NK-92 treated with Interleukin-12 subunit alpha and Interleukin-12 subunit beta, amount 100 ng/mL, for 24 hours (cell line): ENCODE results near the gene ARPP21.

ENCODE experiments used
- DNase-seq: peaks from one replicate; lab custom pipeline; 2025; lab: John Stamatoyannopoulos, UW

ARPP21 gene

GRCh38 chr3:35641920-35642527 lies 2.7 kb downstream of the ARPP21 start:
- DNase-seq: no peak

GRCh38 chr3:35643495-35643894 lies 4.2 kb downstream of the ARPP21 start:
- no peak for DNase-seq

DNA sequence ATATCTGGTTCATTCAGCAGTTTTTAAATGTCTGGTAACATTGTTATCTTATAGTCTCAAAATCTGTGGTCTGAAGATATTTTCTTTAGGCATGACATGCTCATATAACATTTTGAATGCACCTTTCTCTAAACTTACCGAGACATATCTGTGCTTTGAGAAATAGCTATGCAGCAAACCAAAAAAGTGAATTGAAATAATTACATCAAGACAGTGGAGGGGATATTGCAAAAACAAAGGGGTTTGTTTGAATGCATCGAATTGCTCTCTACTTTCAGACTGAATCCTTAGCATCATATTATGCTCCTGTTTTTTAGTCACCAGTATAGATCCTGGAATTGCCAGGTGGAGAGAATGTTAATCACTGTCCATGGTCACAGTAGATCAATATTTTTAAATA lies 5.1 kb downstream of the ARPP21 start:
- no peak for DNase-seq

- DNase-seq: no peak
Observed at GRCh38 chr3:35645189-35645588, 5.9 kb downstream of the ARPP21 start.

DNA sequence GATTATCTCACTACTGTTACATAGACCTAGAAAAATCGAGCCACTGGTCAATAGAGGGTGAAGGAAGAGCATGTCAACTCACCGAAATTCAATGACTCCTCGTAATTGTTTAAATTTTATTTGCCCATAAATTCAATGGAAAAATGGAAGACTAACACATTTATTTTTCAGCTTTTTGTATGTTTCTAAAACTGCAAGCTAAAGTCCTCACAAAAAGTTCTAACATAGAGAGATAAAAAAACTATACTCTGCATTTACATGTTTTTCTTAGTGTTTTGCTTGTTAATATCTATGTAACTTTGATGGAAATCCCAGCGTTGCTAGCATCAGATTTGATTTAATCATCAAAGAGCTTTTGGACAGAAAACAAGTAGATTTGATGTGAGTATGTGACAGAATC lies 6.8 kb downstream of the ARPP21 start:
- DNase-seq: no peak

GRCh38 chr3:35647461-35647860 lies 8.1 kb downstream of the ARPP21 start:
- no peak for DNase-seq

- no peak for DNase-seq
Observed at GRCh38 chr3:35648347-35648746, 9.0 kb downstream of the ARPP21 start.

- no peak for DNase-seq
Observed at GRCh38 chr3:35649405-35649804, 10.1 kb downstream of the ARPP21 start.

- no peak for DNase-seq
Observed at GRCh38 chr3:35651426-35651825, 12.1 kb downstream of the ARPP21 start.

DNA sequence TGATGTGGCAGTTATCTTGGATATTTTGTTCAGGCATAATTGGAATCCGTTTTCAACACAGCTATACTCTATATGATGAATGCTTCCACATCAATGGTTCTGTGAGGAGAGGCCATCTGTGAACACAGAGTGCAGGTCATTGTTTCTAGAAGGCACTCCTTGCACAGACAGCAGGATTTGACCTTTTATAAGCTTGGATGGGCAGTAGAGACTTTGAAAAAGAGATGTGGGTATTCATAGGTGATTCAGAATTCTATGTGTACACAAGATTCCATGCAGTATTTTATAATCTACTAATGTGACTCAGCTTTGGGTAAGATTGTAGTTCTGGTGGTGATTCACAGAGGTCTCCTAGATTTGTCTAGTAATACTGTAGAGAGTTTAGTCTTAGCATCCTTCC lies 12.5 kb downstream of the ARPP21 start:
- no peak for DNase-seq

GRCh38 chr3:35653347-35653746 lies 14.0 kb downstream of the ARPP21 start:
- DNase-seq: no peak

DNA sequence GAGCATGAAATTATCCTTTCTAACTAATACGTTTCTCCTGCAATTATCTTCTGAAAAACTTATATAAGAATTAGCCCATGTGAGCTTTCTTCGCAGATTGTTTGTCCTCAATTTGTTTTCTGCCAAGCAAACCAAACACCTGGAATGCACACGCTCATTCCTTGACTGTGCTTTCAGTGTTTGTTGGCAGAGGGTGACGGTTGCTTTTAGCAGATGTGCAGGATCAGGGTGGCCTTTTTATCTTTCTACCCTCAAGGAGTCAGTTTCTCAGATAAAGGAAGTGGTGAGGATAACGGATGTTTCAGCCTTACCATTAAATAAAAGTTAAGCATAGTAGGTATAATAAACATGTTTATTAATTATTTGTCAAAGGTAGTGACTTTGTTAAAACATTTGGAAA lies 15.2 kb downstream of the ARPP21 start:
- no peak for DNase-seq

DNA sequence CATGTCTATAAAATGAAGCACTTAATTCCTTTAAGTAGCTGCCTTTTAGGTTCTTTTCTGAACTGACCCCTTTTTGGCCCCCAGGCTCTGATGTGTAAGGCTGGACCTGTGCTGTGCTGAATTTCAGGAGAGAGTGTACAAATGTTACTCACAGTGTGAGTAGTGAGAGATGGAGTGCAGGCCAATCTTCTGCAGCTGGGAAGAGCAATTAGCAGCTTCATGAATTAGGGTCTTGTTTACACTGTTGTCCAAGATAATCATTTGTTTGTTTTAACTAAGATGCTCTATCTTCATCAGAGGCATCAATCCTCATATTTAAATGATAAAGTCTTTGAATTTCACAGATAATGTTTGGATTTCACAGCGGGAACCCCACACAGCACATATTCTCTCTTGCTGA lies 19.4 kb downstream of the ARPP21 start:
- no peak for DNase-seq

DNA sequence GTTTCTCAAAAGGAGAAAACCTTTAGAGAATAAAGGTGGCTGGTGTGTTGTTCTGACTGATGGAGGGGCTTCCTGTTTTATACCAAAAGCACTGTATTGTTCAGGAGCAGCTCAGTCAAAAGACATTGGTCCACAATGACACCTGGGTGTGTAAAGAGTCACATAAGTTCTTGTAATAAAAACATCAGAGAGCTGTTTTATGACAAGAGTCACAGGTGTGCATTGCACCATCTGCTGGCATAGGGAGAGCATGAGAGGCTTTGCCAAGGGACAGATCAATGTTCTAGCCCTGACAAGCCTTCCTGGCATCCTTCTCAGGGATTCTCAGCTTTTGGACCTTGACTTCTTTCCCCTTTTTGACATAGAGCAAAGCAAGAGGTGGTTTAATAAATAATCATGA lies 20.4 kb downstream of the ARPP21 start:
- no peak for DNase-seq

DNA sequence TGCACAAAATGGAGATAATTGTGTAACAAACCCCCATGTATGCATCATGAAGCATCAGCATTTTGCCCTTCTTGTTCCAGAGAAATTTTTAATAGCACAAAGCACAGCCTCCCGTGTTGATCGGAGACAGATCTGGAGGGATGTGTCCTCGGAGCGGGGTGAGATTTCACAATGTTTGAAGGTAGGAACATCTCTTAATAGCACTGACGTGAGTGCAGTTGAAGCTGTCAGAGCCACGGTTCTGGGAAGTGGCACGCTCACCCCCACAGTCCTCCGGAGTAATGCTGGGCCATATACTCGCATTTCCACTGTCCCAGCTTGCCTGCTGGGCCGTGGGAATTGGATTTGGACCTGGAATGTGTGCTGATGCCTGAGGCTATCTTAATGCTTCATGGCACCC lies 24.1 kb downstream of the ARPP21 start:
- DNase-seq: no peak

DNA sequence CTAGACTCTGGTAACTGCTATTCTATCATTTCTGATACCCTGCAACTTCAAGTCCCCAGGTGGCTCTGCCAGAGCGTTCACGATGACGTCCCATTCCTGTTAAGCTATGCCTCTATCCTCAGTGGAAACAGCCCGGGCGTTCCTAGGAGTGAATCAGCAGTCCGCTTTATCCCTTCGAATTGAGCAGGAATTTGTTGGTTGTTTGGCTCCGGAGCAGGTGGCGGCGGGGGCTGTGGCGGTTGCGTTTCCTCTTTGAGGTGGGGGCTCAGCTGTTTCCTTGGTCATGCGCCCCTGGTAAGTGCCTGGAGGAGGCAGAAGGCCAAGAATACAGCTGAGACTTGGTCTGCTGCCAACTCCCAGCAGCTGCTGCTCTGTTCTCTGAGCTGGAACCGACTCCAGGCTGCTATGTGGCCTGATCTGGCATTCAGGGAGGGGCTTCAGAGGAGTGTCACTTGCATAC lies 25.2 kb downstream of the ARPP21 start:
- no peak for DNase-seq

GRCh38 chr3:35665390-35666055 lies 26.2 kb downstream of the ARPP21 start:
- no peak for DNase-seq

DNA sequence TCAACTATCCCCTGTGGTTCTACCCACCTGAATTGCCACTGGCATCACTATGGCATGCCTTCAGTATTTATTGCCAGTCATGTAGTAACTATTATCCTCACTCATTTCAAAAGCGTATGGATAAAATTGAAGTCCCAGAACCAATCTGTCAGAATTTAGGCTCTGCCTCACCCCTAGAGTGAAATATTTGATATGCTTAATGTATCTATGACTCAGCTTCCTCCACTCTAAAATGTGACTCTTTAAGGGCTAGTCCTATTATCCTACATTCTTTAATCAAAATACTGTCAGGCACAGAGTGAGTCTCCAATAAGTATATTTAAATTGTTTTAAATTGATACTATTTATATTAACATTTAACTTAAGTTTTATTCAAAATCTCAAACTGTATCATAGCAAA lies 27.6 kb downstream of the ARPP21 start:
- DNase-seq: no peak

DNA sequence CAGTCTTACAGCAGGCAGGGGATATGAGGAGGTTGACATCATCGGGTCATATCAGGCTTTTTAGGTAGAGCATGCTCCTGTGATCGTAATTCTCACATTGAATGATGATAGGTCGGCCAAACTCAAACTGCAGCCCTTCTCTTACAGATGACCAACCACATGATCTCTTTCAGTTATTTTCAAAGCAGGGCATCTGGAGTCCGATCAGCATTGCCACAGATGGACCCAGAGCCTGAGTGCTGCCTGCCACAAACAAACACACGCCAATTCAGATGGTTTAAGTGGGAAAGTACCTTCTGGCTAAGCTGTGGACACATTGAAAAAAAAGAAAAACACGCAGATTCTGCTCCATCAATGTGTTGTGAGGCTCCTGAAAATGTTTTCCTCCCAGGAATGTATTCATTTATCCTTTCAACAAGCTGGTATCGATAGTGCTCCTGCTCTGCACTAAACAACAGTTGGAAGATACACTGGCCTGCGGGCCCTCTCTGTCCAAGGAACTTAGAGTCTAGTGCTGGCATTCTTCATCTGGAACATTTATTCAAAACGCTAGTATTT lies 31.2 kb downstream of the ARPP21 start:
- no peak for DNase-seq

GRCh38 chr3:35671483-35671882 lies 32.2 kb downstream of the ARPP21 start:
- DNase-seq: no peak

DNA sequence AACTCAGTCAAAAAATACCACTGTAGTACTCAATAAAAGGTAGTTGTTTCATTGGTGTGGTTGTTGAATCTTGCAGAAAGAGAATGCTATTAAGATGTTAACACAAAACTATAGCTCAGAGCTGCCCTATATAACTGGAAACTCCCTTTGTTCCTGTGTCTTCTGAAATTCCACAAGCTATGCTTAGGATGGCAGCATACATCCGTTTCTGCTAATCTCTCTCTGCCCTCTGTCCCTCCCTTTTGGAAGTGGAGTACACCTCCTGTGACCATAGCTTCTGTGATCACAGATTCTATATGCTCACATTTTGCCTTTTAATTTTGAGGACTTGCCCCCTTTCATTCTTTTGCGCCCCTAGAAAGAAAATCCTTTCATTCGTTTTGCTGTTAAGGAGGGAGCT lies 33.7 kb downstream of the ARPP21 start:
- DNase-seq: no peak

- DNase-seq: no peak
Observed at GRCh38 chr3:35674451-35675109, 35.3 kb downstream of the ARPP21 start.

DNA sequence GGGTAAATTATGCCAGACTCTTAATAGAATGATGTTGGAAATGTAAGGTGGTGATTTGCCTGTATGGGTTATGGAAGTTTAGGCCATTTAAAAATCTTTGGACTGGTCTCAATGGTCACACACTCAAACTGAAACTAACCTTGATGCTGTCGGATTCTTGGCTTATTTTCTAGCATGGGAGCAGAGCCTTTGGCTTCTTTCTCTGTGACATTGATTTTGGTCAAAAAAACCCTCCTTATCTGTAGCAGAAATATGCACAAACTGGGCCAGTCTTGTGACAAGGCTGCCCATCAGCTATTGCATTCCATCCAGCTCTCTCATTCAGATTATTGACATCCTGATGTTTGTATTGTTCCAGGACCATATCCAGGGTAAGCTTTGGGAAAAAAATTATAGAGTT lies 35.9 kb downstream of the ARPP21 start:
- no peak for DNase-seq
